ENCODE measurements around the gene BTN3A1.

DNA sequence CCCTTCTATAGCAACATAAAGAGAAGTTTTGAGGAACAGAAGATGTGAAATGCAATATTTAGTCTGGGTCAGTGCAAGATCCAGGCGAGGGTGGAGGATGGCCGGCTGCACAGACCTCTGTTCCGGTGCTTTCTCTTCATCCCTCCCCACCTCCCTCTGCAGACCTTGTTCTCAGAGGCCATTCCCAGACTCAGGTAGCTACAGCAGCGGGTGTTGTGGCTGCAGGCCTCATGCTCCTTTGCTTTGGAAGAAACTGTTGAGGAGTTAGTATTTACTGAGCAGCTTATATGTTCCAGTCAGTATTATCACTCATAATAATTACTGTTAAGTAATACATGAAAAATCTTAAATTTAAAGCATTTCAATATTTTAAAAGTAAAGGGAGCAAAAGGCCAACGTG lies 39.9 kb downstream of the BTN3A1 start:
- TF ChIP-seq, protein P1, sequence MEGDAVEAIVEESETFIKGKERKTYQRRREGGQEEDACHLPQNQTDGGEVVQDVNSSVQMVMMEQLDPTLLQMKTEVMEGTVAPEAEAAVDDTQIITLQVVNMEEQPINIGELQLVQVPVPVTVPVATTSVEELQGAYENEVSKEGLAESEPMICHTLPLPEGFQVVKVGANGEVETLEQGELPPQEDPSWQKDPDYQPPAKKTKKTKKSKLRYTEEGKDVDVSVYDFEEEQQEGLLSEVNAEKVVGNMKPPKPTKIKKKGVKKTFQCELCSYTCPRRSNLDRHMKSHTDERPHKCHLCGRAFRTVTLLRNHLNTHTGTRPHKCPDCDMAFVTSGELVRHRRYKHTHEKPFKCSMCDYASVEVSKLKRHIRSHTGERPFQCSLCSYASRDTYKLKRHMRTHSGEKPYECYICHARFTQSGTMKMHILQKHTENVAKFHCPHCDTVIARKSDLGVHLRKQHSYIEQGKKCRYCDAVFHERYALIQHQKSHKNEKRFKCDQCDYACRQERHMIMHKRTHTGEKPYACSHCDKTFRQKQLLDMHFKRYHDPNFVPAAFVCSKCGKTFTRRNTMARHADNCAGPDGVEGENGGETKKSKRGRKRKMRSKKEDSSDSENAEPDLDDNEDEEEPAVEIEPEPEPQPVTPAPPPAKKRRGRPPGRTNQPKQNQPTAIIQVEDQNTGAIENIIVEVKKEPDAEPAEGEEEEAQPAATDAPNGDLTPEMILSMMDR (IDR thresholded peaks at IDR 0.05; ENCODE audit: poor library complexity): no peak
- no peak for TF ChIP-seq EZH2 (IDR thresholded peaks at IDR 0.05; ENCODE audit: borderline replicate concordance)
